ENCODE results near the gene NRXN3. TPM values are rescaled to one million over a fixed set of nuclear protein-coding genes. Genes with fewer than 3 reads are reported as not detected.

NRXN3 gene
- polyA plus RNA-seq, 1 experiment, result 1.1 TPM

DNA sequence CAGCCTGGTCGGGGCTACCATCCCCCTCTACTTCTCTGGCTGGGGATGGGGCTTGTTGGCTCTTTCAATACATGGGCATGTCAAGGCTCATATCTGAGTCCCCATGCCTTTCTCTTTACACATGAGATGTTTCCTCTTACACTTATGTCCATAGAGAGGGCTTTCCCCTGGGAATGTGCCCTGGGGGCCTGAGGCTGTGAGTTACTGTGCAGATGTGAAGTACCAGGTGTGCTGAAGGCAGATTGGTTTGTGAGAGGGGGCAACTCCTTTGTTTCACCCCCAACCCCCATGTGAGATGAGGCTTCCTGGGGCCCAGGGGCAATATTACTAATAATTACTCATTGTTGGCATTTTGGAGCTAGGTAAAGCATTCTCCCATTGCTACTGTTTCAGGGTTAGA, 32.8 kb downstream of the NRXN3 start:
- CTCF ChIA-PET, result no interaction called here
- peaks cover 46% of the 10 kb centered on the region for H3K9me3 ChIP-seq (ENCODE audit: control insufficient read depth, insufficient read depth, low read length)
- no peaks in the 10 kb centered on the region for H3K27me3 ChIP-seq (ENCODE audit: control insufficient read depth, insufficient read depth, low read length)
- TF ChIP-seq, protein P1, sequence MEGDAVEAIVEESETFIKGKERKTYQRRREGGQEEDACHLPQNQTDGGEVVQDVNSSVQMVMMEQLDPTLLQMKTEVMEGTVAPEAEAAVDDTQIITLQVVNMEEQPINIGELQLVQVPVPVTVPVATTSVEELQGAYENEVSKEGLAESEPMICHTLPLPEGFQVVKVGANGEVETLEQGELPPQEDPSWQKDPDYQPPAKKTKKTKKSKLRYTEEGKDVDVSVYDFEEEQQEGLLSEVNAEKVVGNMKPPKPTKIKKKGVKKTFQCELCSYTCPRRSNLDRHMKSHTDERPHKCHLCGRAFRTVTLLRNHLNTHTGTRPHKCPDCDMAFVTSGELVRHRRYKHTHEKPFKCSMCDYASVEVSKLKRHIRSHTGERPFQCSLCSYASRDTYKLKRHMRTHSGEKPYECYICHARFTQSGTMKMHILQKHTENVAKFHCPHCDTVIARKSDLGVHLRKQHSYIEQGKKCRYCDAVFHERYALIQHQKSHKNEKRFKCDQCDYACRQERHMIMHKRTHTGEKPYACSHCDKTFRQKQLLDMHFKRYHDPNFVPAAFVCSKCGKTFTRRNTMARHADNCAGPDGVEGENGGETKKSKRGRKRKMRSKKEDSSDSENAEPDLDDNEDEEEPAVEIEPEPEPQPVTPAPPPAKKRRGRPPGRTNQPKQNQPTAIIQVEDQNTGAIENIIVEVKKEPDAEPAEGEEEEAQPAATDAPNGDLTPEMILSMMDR (IDR thresholded peaks at IDR 0.05; ENCODE audit: low read depth, low read length), result no peak
- no peak overlapping the region for H3K27ac ChIP-seq (ENCODE audit: low read depth, low read length)
- no peak overlapping the region for H3K4me3 ChIP-seq (ENCODE audit: low read depth, low read length)
- DNase-seq (ENCODE audit: low read depth, low spot score), result no peak
- POLR2A ChIA-PET, result no interaction called here

DNA sequence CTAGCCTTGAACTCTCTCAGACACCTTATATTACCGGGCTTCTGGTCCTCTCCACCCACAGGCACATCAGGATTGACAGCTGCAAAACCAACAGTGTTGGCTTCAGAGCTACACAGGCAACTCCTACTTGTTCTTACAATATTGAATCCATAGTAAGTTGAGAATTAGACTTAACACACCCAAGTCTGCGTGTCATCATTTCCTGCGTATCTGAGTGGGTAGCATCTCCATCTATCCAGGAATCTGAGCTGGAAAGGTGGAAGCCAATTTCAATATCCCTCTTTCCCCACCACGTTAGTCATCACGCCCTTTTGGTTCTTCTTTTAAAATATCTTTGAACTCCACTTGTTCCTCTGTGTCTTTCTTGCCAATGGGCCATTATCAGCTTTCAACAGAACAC, 37.2 kb downstream of the NRXN3 start:
- H3K4me3 ChIP-seq (ENCODE audit: low read depth, low read length), result no peak overlapping the region
- TF ChIP-seq, protein P1 (IDR thresholded peaks at IDR 0.05; ENCODE audit: low read depth, low read length), result no peak
- H3K9me3 ChIP-seq (ENCODE audit: control insufficient read depth, insufficient read depth, low read length), result peaks cover 26% of the 10 kb centered on the region
- DNase-seq (ENCODE audit: low read depth, low spot score), result no peak
- no peaks in the 10 kb centered on the region for H3K27me3 ChIP-seq (ENCODE audit: control insufficient read depth, insufficient read depth, low read length)
- CTCF ChIA-PET, result no interaction called here
- H3K27ac ChIP-seq (ENCODE audit: low read depth, low read length), result no peak overlapping the region
- POLR2A ChIA-PET, result no interaction called here

DNA sequence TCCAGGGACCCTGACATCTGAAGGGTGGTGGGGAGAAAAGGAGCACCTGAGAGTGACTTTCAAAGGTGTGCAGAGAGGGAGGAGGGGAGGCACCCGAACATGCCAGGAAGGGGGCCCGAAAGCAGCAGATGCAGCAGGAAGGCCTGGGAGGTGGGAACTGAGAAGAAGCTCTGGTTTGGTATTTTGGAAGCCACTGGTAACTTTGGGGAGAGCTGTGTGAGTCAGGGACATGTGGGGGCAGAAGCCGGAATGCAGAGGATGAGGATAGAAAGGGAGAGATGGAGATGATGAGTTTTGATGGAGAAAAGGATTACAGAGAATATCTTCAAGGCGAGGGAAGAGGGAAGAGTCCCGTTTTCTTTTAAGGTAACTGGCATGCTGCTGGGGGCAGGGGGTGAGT, 50.1 kb downstream of the NRXN3 start:
- POLR2A ChIA-PET, result no interaction called here
- H3K9me3 ChIP-seq (ENCODE audit: control insufficient read depth, insufficient read depth, low read length), result peaks cover 12% of the 10 kb centered on the region; the same call in 1 of the 2 replicates
- CTCF ChIA-PET, result no interaction called here
- no peak for DNase-seq (ENCODE audit: low read depth, low spot score)
- TF ChIP-seq, protein P1 (IDR thresholded peaks at IDR 0.05; ENCODE audit: low read depth, low read length), result no peak
- H3K27me3 ChIP-seq (ENCODE audit: control insufficient read depth, insufficient read depth, low read length), result no peaks in the 10 kb centered on the region
- no peak overlapping the region for H3K4me3 ChIP-seq (ENCODE audit: low read depth, low read length)
- no peak overlapping the region for H3K27ac ChIP-seq (ENCODE audit: low read depth, low read length)

DNA sequence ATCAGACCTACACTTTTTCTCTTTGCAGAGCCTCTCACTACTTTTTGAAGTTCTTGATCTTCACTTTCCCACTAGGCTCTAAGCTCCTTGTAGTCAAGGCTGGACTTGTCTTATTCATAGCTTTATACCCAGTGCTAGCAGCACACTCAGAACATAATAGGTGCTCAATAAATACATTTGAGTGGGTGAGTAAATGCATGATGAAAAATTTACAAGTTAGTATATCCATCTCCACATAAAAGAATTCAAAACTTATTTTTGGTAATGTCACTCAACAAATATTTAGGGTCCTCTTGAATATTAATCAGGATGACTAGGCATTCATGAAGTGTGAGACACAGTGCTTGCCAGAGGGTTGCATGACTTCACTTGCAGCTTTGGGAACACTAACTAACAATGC, 52.6 kb downstream of the NRXN3 start:
- POLR2A ChIA-PET, result no interaction called here
- Histone ChIP-seq H3K27ac (ENCODE audit: low read depth, low read length) (no peak overlapping the region), H3K27me3 (ENCODE audit: control insufficient read depth, insufficient read depth, low read length) (no peaks in the 10 kb centered on the region), H3K4me3 (ENCODE audit: low read depth, low read length) (no peak overlapping the region), H3K9me3 (ENCODE audit: control insufficient read depth, insufficient read depth, low read length) (peaks cover 23% of the 10 kb centered on the region)
- CTCF ChIA-PET, result no interaction called here
- no peak for DNase-seq (ENCODE audit: low read depth, low spot score)
- TF ChIP-seq, protein P1 (IDR thresholded peaks at IDR 0.05; ENCODE audit: low read depth, low read length), result no peak

DNA sequence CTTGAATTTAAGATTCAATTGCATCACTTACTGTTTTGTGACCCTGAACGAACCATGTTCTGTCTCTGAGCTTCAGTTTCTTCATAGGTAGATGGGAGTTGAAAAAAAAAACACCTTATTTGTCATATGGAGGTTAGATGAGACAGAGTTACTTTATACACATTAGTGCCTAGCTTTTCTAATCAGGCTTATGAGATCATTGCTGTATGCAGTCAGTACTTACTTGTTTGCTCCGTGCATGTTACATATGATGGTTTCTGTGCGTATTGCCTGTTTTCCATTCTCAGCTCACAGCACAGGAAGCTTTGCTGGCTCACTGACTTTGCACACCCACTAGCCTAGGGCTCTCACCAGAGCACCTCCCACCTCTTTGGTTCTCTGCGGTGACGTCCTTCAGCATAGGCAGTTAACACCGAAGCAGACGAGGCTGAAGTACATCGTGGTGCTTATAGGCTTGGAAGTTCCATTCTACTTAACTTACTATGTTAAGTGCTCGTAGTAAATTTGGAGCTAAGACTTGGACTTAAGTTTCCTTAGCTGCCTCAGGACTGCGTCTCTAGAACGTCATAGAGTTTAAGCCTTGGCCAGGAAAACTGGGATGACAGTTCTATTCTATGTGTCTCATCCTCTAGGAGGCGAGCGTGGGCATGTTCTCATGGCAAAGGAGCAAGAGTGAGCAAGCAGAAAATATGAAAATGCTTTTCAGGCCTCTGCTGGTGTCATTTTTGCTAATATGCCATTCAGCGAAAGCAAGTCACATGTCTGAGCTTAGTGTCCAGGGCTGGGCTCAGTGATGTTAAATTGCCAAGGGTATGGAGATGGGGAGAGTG, 57.3 kb downstream of the NRXN3 start:
- Histone ChIP-seq H3K4me3 (ENCODE audit: low read depth, low read length) (no peak overlapping the region), H3K27me3 (ENCODE audit: control insufficient read depth, insufficient read depth, low read length) (no peaks in the 10 kb centered on the region), H3K27ac (ENCODE audit: low read depth, low read length) (no peak overlapping the region), H3K9me3 (ENCODE audit: control insufficient read depth, insufficient read depth, low read length) (peaks cover 44% of the 10 kb centered on the region)
- TF ChIP-seq, protein P1 (IDR thresholded peaks at IDR 0.05; ENCODE audit: low read depth, low read length), result no peak
- CTCF ChIA-PET, result no interaction called here
- POLR2A ChIA-PET, result no interaction called here
- DNase-seq (ENCODE audit: low read depth, low spot score), result no peak

All from AG04450 (cell line).